HG03280 (cell line): ENCODE data around the gene TENM4.

ENCODE experiments used
- ATAC-seq: cut with Tn5 transposase; IDR thresholded peaks from one replicate; pipeline ENCODE4 v1.9.1; 2021; ENCODE audit warnings: mild to moderate bottlenecking, moderate library complexity; ENCODE audit not compliant: unreplicated experiment

TENM4 gene

GRCh38 chr11:79393362-79394043 is 47.3 kb downstream of the TENM4 start:
- ATAC-seq, result no peak

DNA sequence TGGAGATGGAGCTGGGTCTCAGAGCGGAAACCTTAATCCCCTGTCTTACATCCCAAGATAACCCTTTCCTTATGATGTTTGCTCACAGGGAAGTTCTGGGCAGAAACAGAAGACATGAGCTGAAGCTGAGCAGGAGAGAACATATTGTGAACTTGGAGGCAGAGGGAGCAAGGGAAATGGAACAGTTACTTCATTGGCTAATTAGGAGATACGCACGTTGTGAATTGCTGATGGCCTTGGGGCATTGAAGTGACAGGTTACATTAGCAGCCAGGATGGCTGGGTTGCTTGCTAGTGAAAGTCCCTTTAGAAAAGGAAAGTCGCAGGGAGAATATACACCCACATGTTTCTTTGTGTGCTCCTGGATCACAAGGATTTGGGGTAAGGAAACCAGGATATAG is 48.7 kb downstream of the TENM4 start:
- ATAC-seq, result no peak

DNA sequence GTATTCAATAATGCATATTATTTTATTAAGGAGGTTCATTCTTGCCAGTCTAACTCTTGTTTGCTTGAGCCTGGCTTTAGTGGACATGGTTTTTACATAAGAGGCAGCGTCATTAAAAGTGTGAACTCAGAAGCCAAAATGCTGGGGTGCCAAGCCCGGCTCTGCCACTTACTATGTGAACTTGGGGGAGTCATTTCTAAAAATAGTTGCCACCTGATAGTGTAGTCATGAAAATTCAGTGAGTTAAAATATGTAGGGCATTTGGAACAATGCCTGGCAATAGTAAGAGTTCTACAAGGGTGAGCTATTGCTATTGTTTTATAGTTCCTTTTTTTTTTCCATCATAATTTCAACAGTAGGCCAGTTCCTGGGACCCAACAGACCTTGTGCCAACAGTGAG is 49.9 kb downstream of the TENM4 start:
- ATAC-seq, result no peak

DNA sequence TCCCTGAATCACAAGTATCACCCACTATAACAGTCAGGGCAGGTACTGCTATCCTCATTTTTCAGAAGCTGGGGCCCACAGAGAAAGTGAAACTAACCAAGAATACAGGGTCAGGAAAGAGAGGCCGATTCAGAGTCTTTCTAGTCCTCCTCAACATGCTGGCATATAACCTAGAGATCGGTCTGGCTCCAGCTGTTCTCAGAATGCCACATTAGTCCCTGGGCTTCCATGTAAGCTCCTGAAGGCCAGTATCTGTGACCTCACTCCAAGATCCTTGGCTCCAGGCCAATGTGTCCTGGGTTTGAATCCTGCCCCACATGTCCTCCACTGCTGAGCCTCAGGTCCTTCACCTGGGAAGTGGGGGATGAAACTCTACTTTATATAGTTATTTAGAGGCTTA is 50.4 kb downstream of the TENM4 start:
- no peak for ATAC-seq

DNA sequence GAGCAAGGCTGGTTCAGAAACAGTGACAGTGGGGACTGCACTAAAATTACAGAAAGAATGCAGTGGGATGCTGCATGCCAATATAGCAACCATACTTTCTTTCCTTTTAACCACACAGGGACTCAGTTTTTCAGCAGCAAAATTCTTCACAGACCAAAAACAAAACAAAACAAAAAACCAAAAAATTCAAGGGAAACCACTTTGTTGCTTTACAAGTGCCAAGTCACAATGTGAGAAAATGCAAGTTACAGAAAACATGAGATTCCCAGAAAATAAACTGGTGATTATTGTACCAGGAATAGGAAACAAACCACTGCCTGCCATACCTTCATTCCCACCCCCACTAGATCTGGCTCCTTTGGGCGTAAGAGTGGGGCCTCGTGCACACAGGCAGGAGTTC is 52.6 kb downstream of the TENM4 start:
- no peak for ATAC-seq

DNA sequence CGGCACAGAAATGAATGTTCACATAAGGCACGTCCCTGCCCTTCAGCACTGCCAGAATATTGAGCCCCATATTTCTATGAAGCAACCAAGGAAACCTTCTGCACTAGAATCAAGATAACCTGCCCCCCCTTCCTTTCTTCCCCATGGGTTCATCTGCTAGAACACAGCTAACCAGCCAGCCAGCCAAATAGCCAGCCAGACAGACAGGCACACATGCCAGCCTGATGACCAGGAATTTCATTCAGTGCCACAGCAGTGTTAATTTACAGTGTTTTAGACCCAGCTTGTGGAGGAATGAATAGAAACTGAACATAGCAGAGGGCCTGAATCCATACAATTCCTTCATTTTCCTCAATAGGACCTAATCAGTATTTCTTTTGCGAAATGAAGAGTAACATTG is 57.0 kb downstream of the TENM4 start:
- no peak for ATAC-seq

GRCh38 chr11:79382301-79383050 is 58.4 kb downstream of the TENM4 start:
- ATAC-seq, result no peak

DNA sequence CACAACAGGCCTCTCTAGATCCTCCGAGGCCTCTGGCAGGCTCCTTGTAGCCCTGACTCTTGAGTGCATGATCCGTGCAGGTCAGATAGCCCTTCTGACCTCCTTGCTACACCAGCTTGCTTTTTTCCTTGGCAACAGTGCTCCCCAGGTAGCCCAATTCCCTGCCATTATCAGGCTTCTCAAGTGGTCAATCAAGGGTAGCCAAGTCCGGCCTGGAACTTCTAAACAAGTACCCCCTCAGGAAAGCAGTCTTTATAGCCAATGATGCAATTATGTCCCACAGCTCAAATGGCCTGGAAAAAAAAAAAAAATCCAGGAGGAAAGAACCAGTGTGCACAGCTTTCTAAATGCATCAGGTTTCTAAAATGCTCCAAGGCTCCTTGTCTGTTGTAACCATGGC is 59.8 kb downstream of the TENM4 start:
- ATAC-seq, result no peak

DNA sequence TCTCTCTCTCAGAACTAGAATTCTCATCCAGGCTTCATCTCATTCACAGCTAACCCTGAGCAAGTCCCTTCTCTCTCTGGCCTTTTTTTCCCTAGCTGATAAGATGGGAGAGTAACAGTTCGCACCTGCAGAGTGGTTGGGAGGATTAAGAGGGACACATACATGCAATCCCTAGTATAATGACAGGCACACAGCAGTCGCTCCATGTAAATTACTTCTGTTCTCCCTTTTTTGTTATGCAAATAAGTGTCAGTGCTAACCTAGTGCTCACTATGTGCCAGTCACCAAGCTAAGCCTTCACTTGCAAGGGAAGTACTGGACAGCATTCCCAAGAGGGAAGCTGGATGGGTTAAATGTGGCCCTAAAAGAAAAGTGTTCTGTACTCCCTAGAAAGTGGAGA is 63.4 kb downstream of the TENM4 start:
- ATAC-seq, result no peak

- ATAC-seq, result no peak
Measured at GRCh38 chr11:79375818-79376550, 64.8 kb downstream of the TENM4 start.

- ATAC-seq, result no peak
Measured at GRCh38 chr11:79374727-79375126, 66.1 kb downstream of the TENM4 start.

DNA sequence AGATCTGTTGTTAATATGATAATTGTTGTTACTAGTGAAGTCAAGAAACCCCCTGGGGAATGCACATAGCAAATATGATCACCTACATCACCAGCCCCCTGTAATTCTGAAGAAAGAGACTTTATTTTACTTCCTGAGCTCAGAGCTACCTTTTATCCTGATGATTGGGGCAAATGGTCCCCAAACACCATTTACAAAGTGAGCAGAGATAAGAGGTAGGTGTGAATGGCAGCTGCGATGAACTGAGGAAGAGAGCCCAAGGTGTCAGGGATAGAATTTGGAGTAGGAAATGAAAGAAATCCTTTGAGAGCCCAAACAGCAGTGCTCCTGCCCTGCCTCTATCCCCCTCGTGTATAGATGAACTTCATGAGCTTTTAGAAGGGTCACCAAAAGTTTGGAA is 69.1 kb downstream of the TENM4 start:
- ATAC-seq, result no peak

DNA sequence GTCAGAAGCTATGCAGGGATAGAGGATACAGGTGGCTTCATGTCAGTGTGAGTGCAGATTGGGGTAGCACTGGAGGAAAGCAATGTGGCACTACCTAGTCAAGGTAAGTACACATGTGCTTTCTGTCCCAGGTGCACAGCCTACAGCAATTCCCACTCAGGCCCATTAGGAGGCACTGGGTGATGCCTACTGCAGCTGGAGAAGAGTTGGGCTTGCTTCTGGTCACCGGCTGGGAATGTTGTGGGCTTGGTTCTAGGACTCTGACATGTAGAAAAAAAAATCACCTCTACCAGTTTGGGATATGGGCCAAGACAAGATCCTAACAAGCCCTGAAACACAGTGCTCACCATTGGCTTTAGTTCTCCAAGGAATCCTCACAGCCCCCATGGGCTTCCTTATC is 69.7 kb downstream of the TENM4 start:
- no peak for ATAC-seq

GRCh38 chr11:79369055-79369454 is 71.8 kb downstream of the TENM4 start:
- ATAC-seq, result no peak

DNA sequence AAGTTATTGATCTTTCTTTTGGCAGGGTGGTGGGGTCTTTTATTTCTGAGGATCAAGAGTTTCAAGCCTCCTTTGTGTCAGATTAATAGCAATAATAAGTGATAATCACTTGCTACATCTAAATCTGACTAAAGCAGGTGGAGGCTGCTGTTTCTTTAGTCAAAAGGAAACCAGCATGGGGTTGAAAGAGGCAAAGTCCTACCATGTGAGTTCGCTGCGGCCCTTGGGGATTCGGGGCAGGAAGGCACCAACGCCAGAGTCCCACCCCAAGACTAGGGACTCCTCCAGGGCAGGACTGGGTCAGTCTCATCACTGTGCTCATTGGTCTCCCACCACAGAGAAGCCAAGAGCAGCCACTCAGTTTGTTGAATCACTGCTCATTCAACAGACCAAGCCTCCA is 73.0 kb downstream of the TENM4 start:
- ATAC-seq, result no peak

DNA sequence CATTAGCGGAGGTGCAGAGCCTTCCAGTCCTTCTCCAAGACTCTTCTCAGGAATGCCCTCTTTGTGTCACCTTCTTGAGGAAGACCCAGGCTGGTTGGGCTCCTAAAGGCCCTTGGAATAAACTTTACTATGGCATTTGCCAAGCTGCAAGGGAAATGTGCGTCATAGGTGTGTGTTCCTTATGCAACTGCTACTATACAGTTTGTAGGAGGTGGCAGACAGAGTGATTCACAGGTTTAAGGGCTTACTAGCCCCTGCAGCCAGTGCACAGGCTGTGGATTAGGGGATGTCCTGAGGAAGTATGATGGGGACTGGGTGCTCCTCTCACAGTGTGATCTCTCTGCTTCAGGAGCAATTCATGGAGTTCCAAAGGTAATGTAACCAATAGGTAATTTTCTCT is 74.6 kb downstream of the TENM4 start:
- ATAC-seq, result no peak

GRCh38 chr11:79363861-79364378 is 76.9 kb downstream of the TENM4 start:
- no peak for ATAC-seq

- no peak for ATAC-seq
Measured at GRCh38 chr11:79363256-79363655, 77.6 kb downstream of the TENM4 start.

DNA sequence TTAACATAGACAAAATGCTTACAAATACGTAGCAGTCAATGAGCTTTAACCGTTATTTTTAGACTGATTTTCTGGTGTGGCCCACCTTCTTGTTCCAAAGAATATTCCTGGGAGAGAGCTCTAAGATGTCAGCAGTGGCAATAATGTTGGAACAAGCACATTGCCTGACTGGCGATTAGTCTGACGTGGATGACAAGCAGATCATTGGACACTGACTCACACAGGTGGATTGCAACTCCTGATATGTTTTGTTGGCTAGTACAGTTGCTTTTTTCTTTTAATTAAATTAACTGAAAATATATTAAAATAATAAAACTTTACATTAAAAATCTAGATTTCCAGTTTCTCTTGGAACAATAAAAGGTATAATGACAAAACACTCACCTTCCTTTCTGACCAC is 78.0 kb downstream of the TENM4 start:
- ATAC-seq, result no peak

DNA sequence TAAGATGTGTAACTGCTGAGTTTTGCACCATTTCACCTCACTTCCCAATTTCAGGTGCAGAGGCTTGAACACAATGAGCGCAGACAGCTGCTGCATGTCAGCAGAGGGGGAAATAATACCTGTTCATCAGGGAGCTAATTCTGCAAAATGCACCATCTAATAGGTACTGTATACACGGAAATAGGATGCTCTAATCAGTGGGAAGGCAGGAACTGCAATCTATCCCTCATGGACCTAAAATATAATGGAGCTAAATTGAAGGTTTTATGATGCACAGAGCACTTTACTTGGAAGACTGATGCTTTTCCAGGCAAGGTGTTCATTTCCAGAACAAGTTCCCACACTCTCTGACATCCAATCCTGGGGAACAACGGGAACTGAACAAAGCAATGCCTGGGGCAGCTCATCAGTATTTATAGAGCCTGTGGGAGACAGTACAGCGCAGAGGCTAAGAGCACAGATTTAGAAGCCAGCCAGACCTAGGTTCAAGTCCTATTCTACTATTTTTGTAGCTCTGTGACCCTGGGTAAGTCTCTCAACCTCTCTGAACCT is 78.5 kb downstream of the TENM4 start:
- ATAC-seq, result no peak

DNA sequence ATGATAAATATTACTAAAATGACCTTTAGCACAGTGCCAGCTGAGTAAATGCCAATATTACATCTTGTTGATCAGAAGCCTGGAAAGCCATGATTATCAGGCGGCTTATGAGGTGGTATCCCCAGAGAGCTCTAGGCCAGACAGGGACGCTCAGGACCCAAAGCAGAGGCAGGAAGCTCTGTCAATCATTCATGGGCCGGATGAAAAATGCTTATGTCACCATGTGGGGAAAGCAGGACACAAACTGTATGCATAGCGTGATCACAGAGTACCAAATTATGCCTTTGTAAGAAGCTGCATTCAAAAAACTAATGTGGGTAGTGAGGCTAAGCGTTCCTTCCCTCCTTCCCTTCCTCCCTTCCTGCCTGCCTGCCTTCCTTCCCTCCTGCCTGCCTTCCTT is 82.6 kb downstream of the TENM4 start:
- no peak for ATAC-seq

DNA sequence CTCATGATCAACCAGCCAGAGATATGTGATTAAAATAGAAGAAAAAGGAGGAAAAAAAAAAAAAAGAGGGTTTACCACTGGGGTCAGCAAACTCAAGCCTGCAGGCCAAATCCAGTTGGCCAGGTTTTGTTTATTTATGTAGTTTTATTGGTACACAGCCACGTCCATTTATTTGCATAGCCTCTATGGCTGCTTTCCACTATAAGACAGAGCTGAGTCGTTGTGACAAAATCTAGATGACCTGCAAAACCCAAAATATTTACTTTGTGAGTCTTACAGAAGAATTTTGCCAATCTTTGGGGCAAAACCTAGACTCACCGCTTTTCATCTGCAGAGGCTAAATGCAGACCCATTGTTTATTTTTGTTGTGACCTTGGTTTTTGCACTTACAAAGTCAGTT is 87.1 kb downstream of the TENM4 start:
- ATAC-seq, result no peak
